C1 segment of cervical spinal cord (tissue), 14 donors: ENCODE data around the gene TPD52L1.
"Not testable (repeated sequence)": the region's sequence is repeated elsewhere in the genome, so short reads cannot be mapped to it uniquely, and the experiment has no call there.

ENCODE experiments used
- DNase-seq, 14 donors: peaks; one replicate each; lab custom pipeline; 2025; lab: John Stamatoyannopoulos, UW

TPD52L1 gene

GRCh38 chr6:125140808-125141207 lies 12.8 kb upstream of the TPD52L1 start:
- no peak for DNase-seq

DNA sequence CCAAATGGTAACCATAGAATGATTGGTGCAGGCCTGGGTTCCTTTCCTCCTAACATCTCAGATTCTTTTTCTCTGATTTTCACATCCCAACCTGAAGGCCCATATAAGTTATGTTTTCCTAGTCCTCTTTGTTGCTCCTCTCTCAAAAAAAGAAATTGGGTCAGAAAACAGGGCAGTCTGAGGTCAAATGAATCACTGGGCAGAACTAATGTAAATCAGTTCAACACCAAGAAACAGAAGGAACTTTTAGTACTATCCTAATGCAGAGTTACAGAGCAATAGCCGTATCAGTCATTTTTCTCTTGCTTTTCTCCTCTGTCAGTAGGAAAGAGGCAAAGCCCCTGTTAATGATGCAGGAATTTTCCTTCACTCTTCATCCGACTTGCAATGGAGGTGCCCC lies 11.0 kb upstream of the TPD52L1 start:
- no peak for DNase-seq

- no peak for DNase-seq
Observed at GRCh38 chr6:125144822-125145221, 8.8 kb upstream of the TPD52L1 start.

DNA sequence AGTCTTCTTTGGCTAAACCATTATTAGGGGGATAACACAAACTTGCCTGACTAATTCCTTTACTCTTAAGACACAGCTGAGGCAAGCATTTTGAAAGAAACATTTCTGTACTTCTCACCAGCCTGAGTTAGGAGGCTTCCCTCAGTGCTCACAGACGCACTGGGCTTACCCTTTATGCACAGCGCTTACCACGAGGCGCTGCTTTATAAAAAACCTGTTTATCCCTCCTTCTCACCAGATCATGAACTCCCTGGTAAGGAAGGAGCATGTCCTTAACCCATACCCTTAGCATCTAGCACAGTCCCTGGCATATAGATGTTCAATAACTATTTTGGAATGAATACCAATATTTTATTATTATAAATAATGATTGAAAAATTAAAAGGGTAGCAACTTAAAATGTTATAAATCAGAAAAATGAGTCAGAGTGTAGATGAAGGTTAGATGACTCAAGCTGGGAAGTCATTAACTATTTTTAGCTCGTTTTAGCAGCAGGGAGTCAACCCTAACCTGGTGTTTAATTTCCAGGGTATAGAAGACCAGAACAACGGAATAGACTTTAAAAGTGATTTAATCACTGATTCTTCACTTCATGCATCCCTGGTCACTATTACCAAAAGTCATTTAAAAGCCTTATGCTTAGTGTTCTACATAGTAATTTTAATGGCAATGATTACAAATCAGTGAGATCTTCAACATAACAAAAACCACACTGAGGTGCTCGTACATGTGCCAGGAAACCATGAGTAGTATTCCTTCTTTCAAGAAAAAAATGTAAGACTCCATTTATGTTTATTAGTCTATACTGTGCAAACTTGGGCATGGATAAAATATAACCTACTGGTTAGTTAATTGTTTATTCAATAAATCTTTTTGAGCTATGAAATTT lies 4.1 kb upstream of the TPD52L1 start:
- DNase-seq = no peak

- DNase-seq = no peak
Observed at GRCh38 chr6:125151700-125152099, 1.9 kb upstream of the TPD52L1 start.

GRCh38 chr6:125154118-125154760 lies 666 bp downstream of the TPD52L1 start:
- peak in 1 of 14 donors; percentile 18 for DNase-seq

- no peak for DNase-seq
Observed at GRCh38 chr6:125154761-125155135, 1.2 kb downstream of the TPD52L1 start.

DNA sequence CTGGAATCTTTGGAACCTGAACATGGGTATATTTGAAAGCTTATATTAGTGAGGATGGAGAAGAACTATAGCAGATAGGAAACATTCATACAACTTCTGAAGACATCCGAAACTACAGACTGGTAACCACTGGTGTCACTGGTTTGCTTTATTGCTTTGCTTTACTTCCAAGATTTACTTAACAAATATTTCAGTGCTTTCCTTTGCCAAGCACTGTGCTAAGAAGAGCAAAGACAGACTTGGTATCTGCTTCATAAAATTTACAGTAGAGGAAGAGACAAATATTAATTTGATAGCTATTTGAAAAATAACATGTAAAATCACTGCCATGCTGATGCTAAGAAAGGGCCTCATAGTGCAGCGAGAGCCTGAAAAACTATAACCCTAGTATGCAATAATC lies 1.8 kb downstream of the TPD52L1 start:
- no peak for DNase-seq

DNA sequence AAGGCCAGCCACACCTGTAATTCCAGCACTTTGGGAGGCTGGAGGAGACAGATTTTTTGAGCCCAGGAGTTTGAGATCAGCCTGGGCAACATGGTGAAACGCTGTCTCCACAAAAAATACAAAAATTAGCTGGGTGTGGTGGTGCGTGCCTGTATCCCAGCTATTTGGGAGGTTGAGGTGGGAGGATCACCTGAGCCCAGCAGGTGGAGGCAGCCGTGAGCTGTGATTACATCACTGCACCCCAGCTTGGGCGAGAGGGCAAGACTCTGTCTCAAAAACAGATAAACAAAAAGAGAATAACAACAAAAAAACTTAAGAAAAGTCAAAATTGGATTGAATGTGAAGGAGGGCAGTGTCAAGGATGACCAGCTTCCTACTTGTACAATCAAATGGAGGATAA lies 2.9 kb downstream of the TPD52L1 start:
- DNase-seq = no peak

- no peak for DNase-seq
Observed at GRCh38 chr6:125157280-125157679, 3.7 kb downstream of the TPD52L1 start.

GRCh38 chr6:125157725-125158124 lies 4.2 kb downstream of the TPD52L1 start:
- DNase-seq = no peak

DNA sequence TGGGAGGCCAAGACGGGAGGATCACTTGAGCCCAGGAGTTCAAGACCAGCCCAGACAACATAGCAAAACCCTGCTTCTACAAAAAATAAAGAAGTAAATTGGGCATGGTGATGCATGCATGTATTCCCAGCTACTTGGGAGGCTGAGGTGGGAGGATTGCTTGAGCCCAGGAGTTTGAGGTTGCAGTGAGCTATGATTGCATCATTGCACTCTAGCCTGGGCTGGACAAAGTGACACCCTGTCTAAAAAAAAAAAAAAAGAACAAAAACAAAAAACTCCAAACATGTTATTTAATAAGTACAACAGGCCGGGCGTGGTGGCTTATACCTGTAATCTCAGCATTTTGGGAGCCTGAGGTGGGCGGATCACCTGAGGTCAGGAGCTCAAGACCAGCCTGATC lies 9.8 kb downstream of the TPD52L1 start:
- not testable (repeated sequence) for DNase-seq

- DNase-seq = no peak
Observed at GRCh38 chr6:125163811-125164210, 10.2 kb downstream of the TPD52L1 start.

DNA sequence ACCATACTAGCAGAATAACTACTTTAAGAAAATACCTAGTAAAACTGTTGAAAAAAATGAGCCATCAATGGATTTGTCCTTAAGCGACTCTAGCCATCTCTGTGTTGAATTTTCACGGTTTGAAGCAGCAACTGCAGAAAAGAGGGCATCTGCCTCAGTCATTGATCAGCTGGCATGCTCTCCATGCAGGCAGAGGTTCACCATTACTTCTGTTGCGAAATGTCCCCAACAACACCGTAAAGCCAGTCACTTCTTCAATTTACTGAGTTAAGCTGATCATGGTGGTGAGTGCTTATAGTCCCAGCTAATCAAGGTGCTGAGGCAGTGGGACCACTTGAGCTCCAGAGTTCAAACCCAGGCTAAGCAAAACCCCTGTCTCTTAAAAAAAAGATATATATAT lies 11.1 kb downstream of the TPD52L1 start:
- DNase-seq = no peak

GRCh38 chr6:125165256-125165655 lies 11.7 kb downstream of the TPD52L1 start:
- no peak for DNase-seq

DNA sequence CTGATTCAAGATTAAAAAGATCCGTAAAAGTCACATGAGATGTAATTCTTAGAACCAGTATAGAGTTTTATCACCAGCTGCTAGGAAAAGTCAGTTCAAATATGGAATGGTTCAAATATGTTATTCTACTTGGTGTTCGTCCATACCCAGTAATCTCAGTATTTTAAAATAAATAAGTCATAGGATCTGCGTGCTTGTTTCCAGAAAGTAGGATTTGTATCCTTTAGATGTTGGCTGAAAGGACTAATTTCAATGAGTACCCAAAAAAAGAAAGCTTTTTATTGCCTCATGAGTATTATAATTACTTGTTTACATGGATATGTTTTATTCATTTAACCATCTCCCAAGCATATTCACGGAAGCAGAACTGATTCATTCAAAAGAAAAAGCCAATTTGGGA lies 12.2 kb downstream of the TPD52L1 start:
- peak in 1 of 14 donors; percentile 3 for DNase-seq

DNA sequence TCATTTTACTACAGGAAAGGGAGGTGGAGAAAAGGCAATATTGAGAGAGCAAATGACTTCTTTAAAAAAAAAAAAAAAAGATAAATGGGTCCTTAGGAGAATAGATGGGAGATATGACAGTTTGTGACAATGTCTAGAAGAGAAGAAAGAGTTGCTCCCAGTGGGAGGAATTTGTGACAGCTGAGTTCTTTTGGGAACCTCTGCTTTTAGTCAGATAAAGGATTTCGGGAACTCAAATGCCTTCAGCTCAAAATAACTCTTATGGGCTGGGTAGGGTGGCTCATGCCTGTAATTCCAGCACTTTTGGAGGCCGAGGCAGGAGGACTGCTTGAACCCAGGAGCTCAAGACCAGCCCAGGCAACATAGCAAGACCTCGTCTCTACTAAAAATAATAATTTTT lies 13.1 kb downstream of the TPD52L1 start:
- no peak for DNase-seq

DNA sequence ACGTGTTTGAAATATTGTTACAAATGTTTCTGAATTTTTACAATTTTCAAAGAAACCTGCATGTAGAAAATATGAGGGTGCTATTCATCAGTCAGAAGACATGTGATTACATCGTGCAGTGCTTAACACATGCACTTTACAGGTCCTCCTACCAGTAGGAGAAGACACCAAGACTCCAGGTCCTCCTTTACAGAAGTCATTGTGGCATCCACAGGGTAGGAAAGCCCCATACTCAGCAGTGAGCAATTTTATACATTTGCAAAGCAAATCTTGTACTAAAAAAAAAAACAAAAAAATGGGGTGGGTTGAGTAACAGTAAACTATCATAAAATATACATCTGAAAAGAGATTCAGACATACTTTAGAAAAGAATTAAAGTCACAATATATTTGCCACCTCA lies 14.0 kb downstream of the TPD52L1 start:
- DNase-seq = no peak

DNA sequence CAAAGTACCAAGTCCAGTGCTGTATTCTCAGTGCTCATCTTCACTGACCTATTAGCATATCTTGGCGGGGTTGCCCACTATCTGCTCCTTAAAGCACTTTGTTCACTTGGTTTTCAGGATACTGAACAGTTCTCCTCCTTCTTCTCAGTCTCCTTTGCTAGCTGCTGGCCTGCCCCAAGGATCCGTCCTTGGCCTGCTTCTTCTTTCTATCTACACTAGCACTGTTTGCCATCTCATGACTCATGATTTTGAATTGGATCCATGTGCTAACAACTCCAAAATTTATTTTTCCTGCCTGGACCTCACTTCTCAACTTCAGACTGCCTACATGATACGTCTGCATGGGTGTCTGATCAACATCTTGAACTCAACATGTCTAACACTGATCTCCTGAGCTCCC lies 15.5 kb downstream of the TPD52L1 start:
- no peak for DNase-seq

- DNase-seq = no peak
Observed at GRCh38 chr6:125169522-125169921, 15.9 kb downstream of the TPD52L1 start.

DNA sequence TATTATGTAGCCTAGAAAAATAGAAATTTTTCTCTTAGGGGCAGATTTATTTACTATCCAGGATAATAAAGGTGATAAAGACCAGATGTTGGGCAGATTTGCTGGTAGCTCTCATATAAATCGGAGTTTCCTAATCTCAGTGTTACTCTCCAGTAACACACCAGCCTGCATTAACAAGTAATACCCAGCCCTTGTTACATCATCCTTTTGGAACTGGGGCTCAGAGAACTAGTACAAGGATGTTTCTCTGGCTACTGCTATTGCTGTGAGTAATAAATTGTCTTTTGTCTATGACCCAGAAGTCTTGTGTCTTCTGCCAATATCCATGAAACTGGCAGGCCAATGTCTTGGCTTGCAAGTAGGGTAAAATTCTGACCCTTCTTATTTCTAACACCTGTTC lies 16.8 kb downstream of the TPD52L1 start:
- DNase-seq = peak in 1 of 14 donors; percentile 6

DNA sequence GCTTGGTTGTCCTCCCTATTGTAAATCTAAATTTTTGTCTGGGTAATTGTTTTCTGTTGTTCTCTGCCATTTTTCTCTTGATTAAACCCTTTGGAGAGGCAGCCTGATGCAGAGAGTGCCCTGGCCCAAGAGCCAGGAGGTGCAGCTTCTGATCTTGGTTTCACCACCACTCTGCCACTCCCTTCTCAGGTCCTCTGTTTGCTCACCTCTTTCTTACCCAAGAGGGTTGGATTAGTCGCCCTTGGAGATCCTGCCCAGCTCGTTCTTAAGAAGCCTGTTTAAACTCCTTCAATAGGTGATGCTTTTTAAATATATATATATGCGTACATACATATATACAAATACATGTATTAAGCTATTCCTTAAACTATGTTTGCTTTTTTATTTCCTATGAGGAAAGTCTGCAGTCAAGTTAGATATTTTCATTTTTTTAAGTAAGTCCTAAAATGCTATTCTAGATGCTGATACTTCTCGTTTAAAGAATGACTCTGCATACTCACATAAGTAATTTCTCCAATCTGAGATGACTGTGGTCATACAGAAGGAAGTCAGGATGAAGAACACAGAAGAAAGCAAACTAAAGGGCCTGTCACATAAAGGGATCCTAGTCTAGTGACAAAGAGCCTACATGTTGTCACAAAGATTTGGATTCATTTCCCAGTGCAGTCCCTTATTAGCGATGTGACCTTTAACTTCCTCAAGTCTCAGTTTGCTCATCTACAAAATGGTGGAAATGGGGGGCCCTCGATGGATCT lies 19.9 kb downstream of the TPD52L1 start:
- DNase-seq = no peak
